Neural cell (in vitro differentiated cells): ENCODE results near the gene MINDY4. TPM values are rescaled to one million over a fixed set of nuclear protein-coding genes. Genes with fewer than 3 reads are reported as not detected.

ENCODE experiments used
- H2AFZ ChIP-seq: fragments of 200-600, 300-800 bp; sonication (generic), shearing (Covaris generic); 2 replicates; pipeline ENCODE4 v1.6.0; 2014; ENCODE audit warnings: low read depth, mild to moderate bottlenecking, antibody characterized with exemption, low read length, moderate library complexity
- H3F3A ChIP-seq: fragments of 200-600 bp; shearing (Covaris generic); 2 replicates; pipeline ENCODE4 v1.6.1; 2016; ENCODE audit warnings: mild to moderate bottlenecking, moderate library complexity, mixed read lengths, antibody characterized with exemption, low read length; ENCODE audit not compliant: insufficient read depth, poor library complexity, severe bottlenecking
- H3K27ac ChIP-seq: fragments of 200-600, 300-800 bp; sonication (generic), shearing (Covaris generic); 2 replicates; pipeline ENCODE4 v1.5.1; 2014; ENCODE audit warnings: mild to moderate bottlenecking, low read length, moderate library complexity
- H3K27me3 ChIP-seq: fragments of 300-800, 200-600 bp; sonication (generic), shearing (Covaris generic); 2 replicates; pipeline ENCODE4 v1.6.0; 2014; ENCODE audit warnings: mild to moderate bottlenecking, low read depth, low read length, moderate library complexity; ENCODE audit not compliant: insufficient read depth
- H3K36me3 ChIP-seq: fragments of 300-800, 200-600 bp; sonication (generic), shearing (Covaris generic); 2 replicates; pipeline ENCODE4 v1.5.1; 2014; ENCODE audit warnings: mild to moderate bottlenecking, antibody characterized with exemption, low read length, moderate library complexity; ENCODE audit not compliant: insufficient read depth
- H3K4me2 ChIP-seq: fragments of 300-800, 200-600 bp; sonication (generic), shearing (Covaris generic); 2 replicates; pipeline ENCODE4 v1.6.0; 2014; ENCODE audit warnings: mild to moderate bottlenecking, low read length
- H3K4me3 ChIP-seq: fragments of 300-800, 200-600 bp; sonication (generic), shearing (Covaris generic); 2 replicates; pipeline ENCODE4 v1.5.1; 2014; ENCODE audit warnings: mild to moderate bottlenecking, low read length, moderate library complexity
- H3K79me2 ChIP-seq: fragments of 200-600 bp; shearing (Covaris generic); replicated peaks from 2 replicates; pipeline ENCODE4 v1.6.0; 2014; ENCODE audit warnings: mild to moderate bottlenecking, low read length, moderate library complexity; ENCODE audit not compliant: insufficient read depth
- H3K9ac ChIP-seq: fragments of 300-800, 200-600 bp; sonication (generic), shearing (Covaris generic); 2 replicates; pipeline ENCODE4 v1.6.1; 2016; ENCODE audit warnings: mild to moderate bottlenecking, low read length, mixed read lengths
- H3K9me2 ChIP-seq: fragments of 200-600 bp; shearing (Covaris generic); 2 replicates; pipeline ENCODE4 v1.6.1; 2016; ENCODE audit warnings: mild to moderate bottlenecking, low read length, mixed read lengths; ENCODE audit not compliant: insufficient read depth
- H3K9me3 ChIP-seq: fragments of 200-600, 300-800 bp; sonication (generic), shearing (Covaris generic); 2 replicates; pipeline ENCODE4 v1.6.1; 2016; ENCODE audit warnings: mild to moderate bottlenecking, mixed run types, low read length, moderate library complexity, mixed read lengths
- H4K20me1 ChIP-seq: fragments of 200-600 bp; shearing (Covaris generic); 2 replicates; pipeline ENCODE4 v1.6.1; 2016; ENCODE audit warnings: mild to moderate bottlenecking, mixed run types; ENCODE audit not compliant: insufficient read depth
- EP300 ChIP-seq: fragments of 450-650 bp; conservative IDR thresholded peaks from 2 replicates; pipeline ENCODE4 v1.6.1; 2014; ENCODE audit warnings: antibody characterized with exemption, mild to moderate bottlenecking, moderate library complexity; ENCODE audit not compliant: poor library complexity, severe bottlenecking
- EZH2 ChIP-seq: fragments of 200-600, 300-800 bp; shearing (Covaris generic), sonication (generic); IDR thresholded peaks from 2 replicates; pipeline ENCODE4 v1.6.1; 2014; ENCODE audit warnings: antibody characterized with exemption, low read length, borderline replicate concordance, mild to moderate bottlenecking; ENCODE audit not compliant: insufficient read depth, poor library complexity, severe bottlenecking
- MXI1 ChIP-seq: fragments of 450-650 bp; conservative IDR thresholded peaks from 2 replicates; pipeline ENCODE4 v1.6.1; 2014; ENCODE audit warnings: antibody characterized with exemption, mild to moderate bottlenecking; ENCODE audit not compliant: poor library complexity, severe bottlenecking
- POLR2AphosphoS5 ChIP-seq: IDR thresholded peaks from 2 replicates; pipeline ENCODE4 v1.6.1; 2012
- RAD21 ChIP-seq: fragments of 450-650 bp; conservative IDR thresholded peaks from 2 replicates; pipeline ENCODE4 v1.6.1; 2014; ENCODE audit warnings: antibody characterized with exemption, mild to moderate bottlenecking, moderate library complexity
- REST ChIP-seq: IDR thresholded peaks from 2 replicates; pipeline ENCODE4 v1.6.1; 2012; ENCODE audit warnings: borderline replicate concordance
- SMC3 ChIP-seq: fragments of 450-650 bp; conservative IDR thresholded peaks from 2 replicates; pipeline ENCODE4 v1.6.1; 2014; ENCODE audit warnings: antibody characterized with exemption, mild to moderate bottlenecking, moderate library complexity; ENCODE audit not compliant: poor library complexity
- TAF1 ChIP-seq: IDR thresholded peaks from 2 replicates; pipeline ENCODE4 v1.6.1; 2012; ENCODE audit warnings: low read depth
- polyA plus RNA-seq: library from polyadenylated mRNA; depleted of rRNA; stranded (reverse); fragments of >200 nt; gene quantifications from 2 replicates; pipeline ENCODE4 v1.2.3, GENCODE V29; 2014
- TF ChIP-seq, protein P1 (sequence below): fragments of 450-650 bp; IDR thresholded peaks from 2 replicates; pipeline ENCODE4 v1.5.1; 2014; ENCODE audit warnings: antibody characterized with exemption, mild to moderate bottlenecking, moderate library complexity; ENCODE audit not compliant: poor library complexity, severe bottlenecking

Gene MINDY4
- polyA plus RNA-seq, 1 donor from 2014 or later, result 1.0 TPM

DNA sequence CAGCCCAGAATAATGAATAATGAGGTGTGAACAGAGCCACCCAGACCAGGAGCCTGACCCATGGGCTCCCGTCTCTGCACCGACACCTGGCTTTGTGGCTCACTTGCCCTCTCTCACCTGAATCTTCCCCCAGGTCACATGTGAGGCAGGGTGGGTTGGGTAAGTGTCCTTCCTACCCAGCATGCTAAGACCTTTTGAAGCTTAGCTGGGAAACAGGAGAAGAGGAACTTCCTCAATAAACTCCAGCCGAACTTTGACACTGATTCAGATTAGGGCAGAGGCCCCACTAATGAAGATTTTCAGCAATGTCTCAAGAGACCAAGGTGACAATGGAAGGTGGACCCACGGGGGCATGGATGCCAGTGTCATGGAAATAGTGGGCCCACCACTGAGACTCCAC lies 93.9 kb downstream of the MINDY4 start:
- no peaks in the 10 kb centered on the region for H3F3A ChIP-seq
- no peak overlapping the region for H3K4me3 ChIP-seq
- TF ChIP-seq, protein P1, sequence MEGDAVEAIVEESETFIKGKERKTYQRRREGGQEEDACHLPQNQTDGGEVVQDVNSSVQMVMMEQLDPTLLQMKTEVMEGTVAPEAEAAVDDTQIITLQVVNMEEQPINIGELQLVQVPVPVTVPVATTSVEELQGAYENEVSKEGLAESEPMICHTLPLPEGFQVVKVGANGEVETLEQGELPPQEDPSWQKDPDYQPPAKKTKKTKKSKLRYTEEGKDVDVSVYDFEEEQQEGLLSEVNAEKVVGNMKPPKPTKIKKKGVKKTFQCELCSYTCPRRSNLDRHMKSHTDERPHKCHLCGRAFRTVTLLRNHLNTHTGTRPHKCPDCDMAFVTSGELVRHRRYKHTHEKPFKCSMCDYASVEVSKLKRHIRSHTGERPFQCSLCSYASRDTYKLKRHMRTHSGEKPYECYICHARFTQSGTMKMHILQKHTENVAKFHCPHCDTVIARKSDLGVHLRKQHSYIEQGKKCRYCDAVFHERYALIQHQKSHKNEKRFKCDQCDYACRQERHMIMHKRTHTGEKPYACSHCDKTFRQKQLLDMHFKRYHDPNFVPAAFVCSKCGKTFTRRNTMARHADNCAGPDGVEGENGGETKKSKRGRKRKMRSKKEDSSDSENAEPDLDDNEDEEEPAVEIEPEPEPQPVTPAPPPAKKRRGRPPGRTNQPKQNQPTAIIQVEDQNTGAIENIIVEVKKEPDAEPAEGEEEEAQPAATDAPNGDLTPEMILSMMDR, result no peak
- no peak for TF ChIP-seq REST
- no peak for TF ChIP-seq POLR2AphosphoS5
- no peak for TF ChIP-seq MXI1
- no peak for TF ChIP-seq RAD21
- TF ChIP-seq TAF1, result no peak
- TF ChIP-seq EZH2, result no peak
- TF ChIP-seq EP300, result no peak
- no peak for TF ChIP-seq SMC3
- H3K27ac ChIP-seq, result no peak overlapping the region
- no peaks in the 10 kb centered on the region for H3K27me3 ChIP-seq
- H3K9ac ChIP-seq, result no peak overlapping the region
- no peaks in the 10 kb centered on the region for H4K20me1 ChIP-seq
- no peaks in the 10 kb centered on the region for H3K9me2 ChIP-seq
- no peaks in the 10 kb centered on the region for H3K36me3 ChIP-seq
- H3K9me3 ChIP-seq, result no peaks in the 10 kb centered on the region
- H3K4me2 ChIP-seq, result no peak overlapping the region
- H3K79me2 ChIP-seq, result no peaks in the 10 kb centered on the region
- no peak overlapping the region for H2AFZ ChIP-seq

DNA sequence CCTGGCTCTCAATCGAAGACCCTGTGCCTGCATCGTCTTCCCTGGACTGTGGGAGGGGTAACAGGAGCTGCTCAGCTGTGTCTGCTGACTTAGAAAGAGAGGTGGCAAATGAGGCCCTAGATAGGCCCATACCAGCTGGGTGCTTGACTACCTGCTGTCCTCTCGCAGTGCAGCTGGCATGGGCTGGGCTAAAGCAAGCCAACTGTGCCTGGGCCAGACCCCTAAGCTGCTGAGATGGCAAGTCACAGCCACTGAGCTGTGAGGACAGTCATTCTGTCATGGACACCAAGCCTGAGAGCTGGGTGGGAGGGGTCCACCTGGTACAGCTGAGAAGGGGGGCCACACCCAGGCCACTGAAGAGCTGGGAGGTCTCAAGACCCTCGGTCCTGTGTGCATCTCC lies 94.6 kb downstream of the MINDY4 start:
- Histone ChIP-seq H3K27ac (no peak overlapping the region), H3K4me2 (no peak overlapping the region), H3K79me2 (no peaks in the 10 kb centered on the region), H3K9me2 (no peaks in the 10 kb centered on the region), H3F3A (no peaks in the 10 kb centered on the region), H2AFZ (no peak overlapping the region), H4K20me1 (no peaks in the 10 kb centered on the region), H3K9ac (no peak overlapping the region), H3K4me3 (no peak overlapping the region), H3K27me3 (no peaks in the 10 kb centered on the region), H3K36me3 (no peaks in the 10 kb centered on the region), H3K9me3 (no peaks in the 10 kb centered on the region)
- TF ChIP-seq EP300 (no peak), REST (no peak), SMC3 (no peak), TAF1 (no peak), EZH2 (no peak)
- TF ChIP-seq, protein P1, result no peak
